HepG2 (cell line): ENCODE measurements around the gene REPIN1. TPM values are rescaled to one million over a fixed set of nuclear protein-coding genes. Genes with fewer than 3 reads are reported as not detected.

Source experiments
- AKAP8 ChIP-seq: sonication (generic); formaldehyde crosslinking; IDR thresholded peaks from 2 replicates; pipeline ENCODE4 v1.5.1; 2020; ENCODE audit warnings: mild to moderate bottlenecking, missing genetic modification reagents
- ARNT ChIP-seq: fragments of 450-650 bp; IDR thresholded peaks from 2 replicates; pipeline ENCODE4 v1.6.1; 2017
- CEBPG ChIP-seq: IDR thresholded peaks from 2 replicates; pipeline ENCODE4 v1.6.1; 2016
- FOSL2 ChIP-seq: sonication (generic); formaldehyde crosslinking; IDR thresholded peaks from 2 replicates; pipeline ENCODE4 v1.4.0; 2020; ENCODE audit warnings: missing genetic modification reagents
- FOXA1 ChIP-seq, 2 experiments: fragments of 450-650 bp in 1 of 2; sonication (generic) in 1 of 2; formaldehyde crosslinking in 1 of 2; IDR thresholded peaks; 2 replicates each; pipeline versions ENCODE4 v1.4.0 to v1.6.1; 2016 to 2020; ENCODE audit warnings: missing genetic modification reagents in 1 of 2
- IKZF4 ChIP-seq: sonication (generic); formaldehyde crosslinking; IDR thresholded peaks from 2 replicates; pipeline ENCODE4 v1.5.1; 2020; ENCODE audit warnings: borderline replicate concordance, mild to moderate bottlenecking, low read depth, missing genetic modification reagents; ENCODE audit errors: not compliant biosample characterization
- KLF12 ChIP-seq: sonication (generic); formaldehyde crosslinking; IDR thresholded peaks from 2 replicates; pipeline ENCODE4 v1.4.0; 2020; ENCODE audit warnings: missing genetic modification reagents, borderline replicate concordance
- MAFF ChIP-seq: IDR thresholded peaks from 2 replicates; pipeline ENCODE4 v1.6.1; 2011; ENCODE audit warnings: low read depth, low read length, improper control_type of control experiment
- MTA3 ChIP-seq: sonication (generic); formaldehyde crosslinking; IDR thresholded peaks from 2 replicates; pipeline ENCODE4 v1.4.0; 2020; ENCODE audit warnings: missing genetic modification reagents
- MXI1 ChIP-seq: IDR thresholded peaks from 3 replicates; pipeline ENCODE4 v1.6.1; 2012; ENCODE audit warnings: low read depth, low read length, inconsistent platforms, borderline replicate concordance
- POLR2A ChIP-seq, 2 experiments: IDR thresholded peaks; 2 replicates each; pipeline ENCODE4 v1.6.1; 2011; ENCODE audit warnings: low read depth in 2 of 2, low read length in 2 of 2, mild to moderate bottlenecking in 1 of 2, moderate library complexity in 1 of 2; ENCODE audit not compliant: insufficient read depth in 1 of 2
- SOX13 ChIP-seq, 3 experiments: fragments of 450-650 bp in 1 of 3; sonication (generic) in 1 of 3; formaldehyde crosslinking in 1 of 3; IDR thresholded peaks in 2 of 3; conservative IDR thresholded peaks in 1 of 3; 2 replicates each; pipeline versions ENCODE4 v1.5.0 to v1.6.1; 2016 to 2020; ENCODE audit warnings: antibody characterized with exemption in 1 of 3, mild to moderate bottlenecking in 1 of 3, missing compliant biosample characterization in 1 of 3, missing genetic modification reagents in 1 of 3, moderate library complexity in 1 of 3
- SP5 ChIP-seq: IDR thresholded peaks from 2 replicates; pipeline ENCODE4 v1.6.1; 2016; ENCODE audit warnings: low read depth, borderline replicate concordance
- ZBTB10 ChIP-seq: sonication (generic); formaldehyde crosslinking; IDR thresholded peaks from 2 replicates; pipeline ENCODE4 v1.4.0; 2020; ENCODE audit warnings: missing genetic modification reagents, borderline replicate concordance
- ZKSCAN5 ChIP-seq: sonication (generic); formaldehyde crosslinking; IDR thresholded peaks from 2 replicates; pipeline ENCODE4 v1.5.1; 2020; ENCODE audit warnings: mild to moderate bottlenecking, missing genetic modification reagents
- ZMAT3 ChIP-seq: sonication (generic); formaldehyde crosslinking; conservative IDR thresholded peaks from 2 replicates; pipeline ENCODE4 v1.7.0; 2021; ENCODE audit warnings: missing genetic modification reagents
- ZNF367 ChIP-seq: sonication (generic); formaldehyde crosslinking; IDR thresholded peaks from 2 replicates; pipeline ENCODE4 v1.4.0; 2020; ENCODE audit warnings: missing genetic modification reagents, borderline replicate concordance
- ZNF678 ChIP-seq: sonication (generic); formaldehyde crosslinking; IDR thresholded peaks from 2 replicates; pipeline ENCODE4 v1.4.0; 2020; ENCODE audit warnings: mild to moderate bottlenecking, missing genetic modification reagents
- ZNF713 ChIP-seq: sonication (generic); formaldehyde crosslinking; IDR thresholded peaks from 2 replicates; pipeline ENCODE4 v1.4.0; 2020; ENCODE audit warnings: mild to moderate bottlenecking, missing genetic modification reagents
- ZNF768 ChIP-seq: sonication (generic); formaldehyde crosslinking; IDR thresholded peaks from 2 replicates; pipeline ENCODE4 v1.4.0; 2020; ENCODE audit warnings: missing genetic modification reagents
- ZNF772 ChIP-seq: sonication (generic); formaldehyde crosslinking; IDR thresholded peaks from 2 replicates; pipeline ENCODE4 v1.5.0; 2020; ENCODE audit warnings: mild to moderate bottlenecking, missing genetic modification reagents
- polyA plus RNA-seq, 8 experiments: library from polyadenylated mRNA; depleted of rRNA in 3 of 8; stranded (reverse) in 7 of 8; unstranded in 1 of 8; fragments of >200 nt; fragmentation: Illumina TruSeq in 4 of 8; extraction: Trizol in 4 of 8; gene quantifications; 2 replicates each; pipeline versions ENCODE4 v1.2.1 to v1.2.3, GENCODE V29; 2011 to 2016; ENCODE audit warnings: low read depth in 4 of 8, missing spikeins in 1 of 8, mixed read lengths in 1 of 8; ENCODE audit not compliant: insufficient read depth in 1 of 8
- total RNA-seq, 5 experiments: library from RNA; depleted of rRNA; stranded (reverse); fragments of >200 nt; fragmentation: Illumina TruSeq; extraction: Trizol; gene quantifications; 2 replicates each; pipeline ENCODE4 v1.2.3, GENCODE V29; 2016; ENCODE audit warnings: low read depth in 1 of 5
- TF ChIP-seq, protein P1 (sequence below): sonication (generic); formaldehyde crosslinking; IDR thresholded peaks from 2 replicates; pipeline ENCODE4 v1.5.1; 2020; ENCODE audit warnings: mild to moderate bottlenecking, missing genetic modification reagents, moderate library complexity
- TF ChIP-seq, protein P2 (sequence below): sonication (generic); formaldehyde crosslinking; conservative IDR thresholded peaks from 2 replicates; pipeline ENCODE4 v1.4.0; 2020; ENCODE audit warnings: missing genetic modification reagents
- TF ChIP-seq, protein P3 (sequence below): sonication (generic); formaldehyde crosslinking; IDR thresholded peaks from 2 replicates; pipeline ENCODE4 v1.5.0; 2020; ENCODE audit warnings: mild to moderate bottlenecking, missing genetic modification reagents, moderate library complexity

Gene REPIN1
- total and polyA plus RNA-seq, 2 of the 13 experiments (the other 11 are each of a cell fraction or from before 2014, with no cell fraction given), result 69.9 to 108 TPM

DNA sequence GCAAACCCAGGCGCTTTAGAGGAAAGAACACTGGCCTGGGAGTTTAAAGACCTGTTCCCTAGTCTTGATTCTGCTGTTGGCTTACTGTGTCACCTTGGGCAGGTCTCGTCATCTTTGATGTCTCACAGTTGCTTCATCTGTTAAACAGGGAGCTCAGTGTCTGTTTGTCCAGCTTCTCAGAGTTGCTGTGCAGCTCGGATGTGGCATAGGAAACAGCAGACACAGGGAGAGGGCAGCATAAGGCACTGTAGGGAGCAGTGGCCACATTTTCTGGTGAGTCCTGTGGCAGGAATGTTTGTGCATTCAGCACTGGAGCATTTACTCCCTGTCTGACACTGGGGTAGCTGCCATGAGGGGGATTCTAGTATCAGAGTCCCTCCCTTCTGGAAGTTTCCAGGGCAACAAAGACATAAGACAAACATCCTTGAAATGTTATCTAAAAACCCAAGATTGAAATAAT is 2.0 kb downstream of the REPIN1 start (continued):
- TF ChIP-seq KLF12 (CRISPR knock-in tag) (no peak), ZNF768 (CRISPR knock-in tag) (no peak; the same call in 1 of the 2 replicates), ZNF772 (CRISPR knock-in tag) (no peak), FOSL2 (peak; percentile 24; the same call in 1 of the 2 replicates), AKAP8 (no peak), ZMAT3 (CRISPR knock-in tag) (no peak), FOXA1 (IDR thresholded peaks at IDR 0.05) (no peak), FOXA1 (CRISPR knock-in tag; IDR thresholded peaks at IDR 0.05) (0 out of 2 replicates have a peak, but pooled peaks have one; percentile 3), SP5 (CRISPR knock-in tag) (no peak), MXI1 (no peak), ZNF713 (no peak), SOX13 (IDR thresholded peaks at IDR 0.05) (no peak), SOX13 (CRISPR knock-in tag; conservative IDR thresholded peaks at IDR 0.05 in 1 of 2, IDR thresholded peaks at IDR 0.05 in 1 of 2) (no peak), ZNF367 (CRISPR knock-in tag) (no peak), POLR2A (IDR thresholded peaks at IDR 0.05; ENCODE audit: insufficient read depth in 1 of 2, low read depth in 2 of 2, low read length in 2 of 2) (peak in 1 of 2 experiments; percentile 43; a peak in 1 of 4 replicates), ZKSCAN5 (CRISPR knock-in tag) (no peak), ARNT (no peak), MTA3 (no peak), ZNF678 (CRISPR knock-in tag) (no peak), MAFF (no peak), CEBPG (CRISPR knock-in tag) (peak; percentile 39; the same call in 1 of the 2 replicates), ZBTB10 (no peak), IKZF4 (no peak)
- TF ChIP-seq, protein P1, sequence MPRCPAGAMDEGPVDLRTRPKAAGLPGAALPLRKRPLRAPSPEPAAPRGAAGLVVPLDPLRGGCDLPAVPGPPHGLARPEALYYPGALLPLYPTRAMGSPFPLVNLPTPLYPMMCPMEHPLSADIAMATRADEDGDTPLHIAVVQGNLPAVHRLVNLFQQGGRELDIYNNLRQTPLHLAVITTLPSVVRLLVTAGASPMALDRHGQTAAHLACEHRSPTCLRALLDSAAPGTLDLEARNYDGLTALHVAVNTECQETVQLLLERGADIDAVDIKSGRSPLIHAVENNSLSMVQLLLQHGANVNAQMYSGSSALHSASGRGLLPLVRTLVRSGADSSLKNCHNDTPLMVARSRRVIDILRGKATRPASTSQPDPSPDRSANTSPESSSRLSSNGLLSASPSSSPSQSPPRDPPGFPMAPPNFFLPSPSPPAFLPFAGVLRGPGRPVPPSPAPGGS, result no peak
- TF ChIP-seq, protein P2, sequence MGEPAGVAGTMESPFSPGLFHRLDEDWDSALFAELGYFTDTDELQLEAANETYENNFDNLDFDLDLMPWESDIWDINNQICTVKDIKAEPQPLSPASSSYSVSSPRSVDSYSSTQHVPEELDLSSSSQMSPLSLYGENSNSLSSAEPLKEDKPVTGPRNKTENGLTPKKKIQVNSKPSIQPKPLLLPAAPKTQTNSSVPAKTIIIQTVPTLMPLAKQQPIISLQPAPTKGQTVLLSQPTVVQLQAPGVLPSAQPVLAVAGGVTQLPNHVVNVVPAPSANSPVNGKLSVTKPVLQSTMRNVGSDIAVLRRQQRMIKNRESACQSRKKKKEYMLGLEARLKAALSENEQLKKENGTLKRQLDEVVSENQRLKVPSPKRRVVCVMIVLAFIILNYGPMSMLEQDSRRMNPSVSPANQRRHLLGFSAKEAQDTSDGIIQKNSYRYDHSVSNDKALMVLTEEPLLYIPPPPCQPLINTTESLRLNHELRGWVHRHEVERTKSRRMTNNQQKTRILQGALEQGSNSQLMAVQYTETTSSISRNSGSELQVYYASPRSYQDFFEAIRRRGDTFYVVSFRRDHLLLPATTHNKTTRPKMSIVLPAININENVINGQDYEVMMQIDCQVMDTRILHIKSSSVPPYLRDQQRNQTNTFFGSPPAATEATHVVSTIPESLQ (CRISPR knock-in tag), result no peak
- TF ChIP-seq, protein P3, sequence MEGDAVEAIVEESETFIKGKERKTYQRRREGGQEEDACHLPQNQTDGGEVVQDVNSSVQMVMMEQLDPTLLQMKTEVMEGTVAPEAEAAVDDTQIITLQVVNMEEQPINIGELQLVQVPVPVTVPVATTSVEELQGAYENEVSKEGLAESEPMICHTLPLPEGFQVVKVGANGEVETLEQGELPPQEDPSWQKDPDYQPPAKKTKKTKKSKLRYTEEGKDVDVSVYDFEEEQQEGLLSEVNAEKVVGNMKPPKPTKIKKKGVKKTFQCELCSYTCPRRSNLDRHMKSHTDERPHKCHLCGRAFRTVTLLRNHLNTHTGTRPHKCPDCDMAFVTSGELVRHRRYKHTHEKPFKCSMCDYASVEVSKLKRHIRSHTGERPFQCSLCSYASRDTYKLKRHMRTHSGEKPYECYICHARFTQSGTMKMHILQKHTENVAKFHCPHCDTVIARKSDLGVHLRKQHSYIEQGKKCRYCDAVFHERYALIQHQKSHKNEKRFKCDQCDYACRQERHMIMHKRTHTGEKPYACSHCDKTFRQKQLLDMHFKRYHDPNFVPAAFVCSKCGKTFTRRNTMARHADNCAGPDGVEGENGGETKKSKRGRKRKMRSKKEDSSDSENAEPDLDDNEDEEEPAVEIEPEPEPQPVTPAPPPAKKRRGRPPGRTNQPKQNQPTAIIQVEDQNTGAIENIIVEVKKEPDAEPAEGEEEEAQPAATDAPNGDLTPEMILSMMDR (CRISPR knock-in tag), result no peak
